T-cell (primary cell): Measurements from ENCODE around the gene GABRA5. TPM values are rescaled to one million over a fixed set of nuclear protein-coding genes. Genes with fewer than 3 reads are reported as not detected.
"Not testable (repeated sequence)": the region's sequence is repeated elsewhere in the genome, so short reads cannot be mapped to it uniquely, and the experiment has no call there.

ENCODE experiments used
- ATAC-seq, 4 experiments: fragments of 200-7000 bp in 3 of 4; fragments of 150-1000 bp in 1 of 4; cut with Tn5 transposase; replicated peaks in 1 of 4; 1 replicate in 3 of 4; 2 replicates in 1 of 4; pipeline ENCODE4 v1.10.0; 2021; ENCODE audit warnings: moderate library complexity in 3 of 4, mild to moderate bottlenecking in 2 of 4, moderate number of reproducible peaks in 1 of 4
- CTCF ChIA-PET, 2 donors: fragments of 300-600 bp; sonication (Branson Sonifier 250); formaldehyde crosslinking; loops; one replicate each; lab custom pipeline; 2022; ENCODE audit warnings: antibody characterized with exemption in 2 of 2; lab: Charles Lee
- POLR2A ChIA-PET, 2 donors: fragments of 300-600 bp; sonication (Branson Sonifier 250); formaldehyde crosslinking; loops; one replicate each; lab custom pipeline; 2022; ENCODE audit warnings: antibody characterized with exemption in 2 of 2; lab: Charles Lee
- DNase-seq, 35 experiments: peaks; one replicate each; pipeline versions ENCODE4 v3.0.0 to v3.0.0-alpha.2; 2013 to 2023
- H3K27ac ChIP-seq: one replicate; pipeline ENCODE4 v1.5.1; 2013; ENCODE audit warnings: low read length
- H3K27me3 ChIP-seq, 2 experiments: replicated peaks in 1 of 2; 1 replicate in 1 of 2; 2 replicates in 1 of 2; pipeline versions ENCODE4 v1.6.1 to v1.7.0; 2013; ENCODE audit warnings: low read length in 1 of 2, mixed read lengths in 1 of 2; ENCODE audit not compliant: control insufficient read depth in 2 of 2, insufficient read depth in 2 of 2; ENCODE audit errors: extremely low read depth in 1 of 2
- H3K36me3 ChIP-seq, 2 donors: 1 replicate in 1 of 2; 2 replicates in 1 of 2; pipeline versions ENCODE4 v1.6.1 to v1.7.0; 2013; ENCODE audit warnings: low read length in 1 of 2; ENCODE audit not compliant: control insufficient read depth in 2 of 2, insufficient read depth in 1 of 2; ENCODE audit errors: extremely low read depth in 1 of 2
- H3K4me1 ChIP-seq, 2 experiments: 1 replicate in 1 of 2; 2 replicates in 1 of 2; pipeline versions ENCODE4 v1.6.1 to v1.7.0; 2013; ENCODE audit warnings: low read length in 2 of 2, mixed read lengths in 1 of 2; ENCODE audit not compliant: insufficient read depth in 2 of 2, control insufficient read depth in 1 of 2; ENCODE audit errors: extremely low read depth in 1 of 2
- H3K4me3 ChIP-seq, 2 donors: 1 replicate in 1 of 2; 2 replicates in 1 of 2; pipeline versions ENCODE4 v1.5.1 to v1.7.0; 2013; ENCODE audit warnings: mild to moderate bottlenecking in 2 of 2, low read length in 1 of 2, moderate library complexity in 1 of 2; ENCODE audit not compliant: control insufficient read depth in 1 of 2; ENCODE audit errors: extremely low read depth in 1 of 2
- H3K9me3 ChIP-seq: 2 replicates; pipeline ENCODE4 v1.7.0; 2013
- H3K27ac Mint-ChIP-seq, 2 donors: one replicate each; pipeline ENCODE4 v1.8.0; 2020 to 2021; ENCODE audit warnings: mild to moderate bottlenecking in 2 of 2, mixed read lengths in 2 of 2
- H3K27me3 Mint-ChIP-seq, 2 donors: one replicate each; pipeline ENCODE4 v1.8.0; 2021 to 2022; ENCODE audit warnings: mixed read lengths in 2 of 2
- H3K36me3 Mint-ChIP-seq: one replicate; pipeline ENCODE4 v1.8.0; 2021; ENCODE audit warnings: mixed read lengths
- H3K4me1 Mint-ChIP-seq, 3 donors: one replicate each; pipeline ENCODE4 v1.8.0; 2020 to 2022; ENCODE audit warnings: mixed read lengths in 3 of 3, mild to moderate bottlenecking in 1 of 3
- H3K4me3 Mint-ChIP-seq, 3 donors: one replicate each; pipeline ENCODE4 v1.8.0; 2020 to 2022; ENCODE audit warnings: mild to moderate bottlenecking in 3 of 3, mixed read lengths in 3 of 3, moderate library complexity in 3 of 3
- H3K9me3 Mint-ChIP-seq, 3 donors: one replicate each; pipeline ENCODE4 v1.8.0; 2020 to 2022; ENCODE audit warnings: mixed read lengths in 3 of 3
- WGBS: methylation state at CpG from one replicate; pipeline ENCODE4 v1.1.5; 2013; ENCODE audit warnings: missing lambda C conversion rate; ENCODE audit not compliant: insufficient coverage; 5-methylcytosine and 5-hydroxymethylcytosine counted together
- total RNA-seq, 35 experiments: library from RNA in 6 of 35; stranded (reverse) in 6 of 35; fragments of 120-200 nt in 1 of 35; gene quantifications; one replicate each; pipeline versions ENCODE4 v1.2.1 to v1.2.4 and lab custom pipeline; 2013 to 2026

The GABRA5 gene
- total RNA-seq (not detected), total RNA-seq (lab: John Stamatoyannopoulos, UW) (0 to 0.12 (median 0) reads per million in 29 experiments)
- not detected for total RNA-seq (2013)

DNA sequence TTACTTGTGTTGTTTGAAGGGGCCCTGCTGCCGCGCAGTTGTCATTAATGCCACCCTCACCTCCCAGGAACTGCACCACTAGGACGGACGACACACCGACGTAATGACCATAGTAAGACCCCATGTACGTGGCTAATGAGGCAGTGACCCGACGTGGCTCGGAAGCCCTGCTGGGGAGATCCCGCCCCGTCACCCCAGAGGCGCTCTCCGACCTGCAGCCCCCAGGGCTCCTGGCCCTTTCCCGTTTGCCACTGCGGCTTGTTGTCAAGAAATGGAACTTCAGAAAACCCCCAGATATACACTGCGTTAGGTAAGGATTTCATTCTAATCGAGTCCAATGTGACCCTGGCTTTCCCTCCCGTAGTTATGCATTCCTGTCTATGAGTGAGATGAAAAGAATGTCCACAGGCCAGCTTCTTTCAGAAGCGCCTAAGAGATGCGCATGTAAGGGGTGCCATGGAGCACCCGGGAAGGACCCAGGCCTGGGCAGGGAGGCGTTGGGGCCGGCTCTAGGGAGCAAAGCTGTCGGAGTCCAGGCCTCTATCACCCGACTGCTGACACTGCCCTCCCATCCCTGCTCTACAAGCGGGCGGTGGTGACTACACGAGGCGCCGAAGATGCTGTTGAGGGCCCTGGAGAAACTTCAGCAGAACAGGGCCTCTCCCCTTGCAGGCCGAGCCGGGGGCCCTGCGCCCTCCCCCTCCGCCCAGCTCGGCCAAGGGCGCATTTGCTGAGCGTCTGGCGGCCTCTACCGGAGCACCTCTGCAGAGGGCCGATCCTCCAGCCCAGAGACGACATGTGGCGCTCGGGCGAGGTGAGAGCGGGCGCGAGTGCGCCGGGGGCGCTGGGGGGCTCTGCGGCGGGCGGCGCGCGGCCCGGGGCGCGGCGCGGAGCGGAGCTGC lies at the start of gene GABRA5:
Gene GABRA5 (plus strand): TSS at position 765 of the 902 bp plus-strand sequence. CDS start 2,187 bp downstream, outside the sequence.
- CTCF ChIA-PET = no interaction called here

DNA sequence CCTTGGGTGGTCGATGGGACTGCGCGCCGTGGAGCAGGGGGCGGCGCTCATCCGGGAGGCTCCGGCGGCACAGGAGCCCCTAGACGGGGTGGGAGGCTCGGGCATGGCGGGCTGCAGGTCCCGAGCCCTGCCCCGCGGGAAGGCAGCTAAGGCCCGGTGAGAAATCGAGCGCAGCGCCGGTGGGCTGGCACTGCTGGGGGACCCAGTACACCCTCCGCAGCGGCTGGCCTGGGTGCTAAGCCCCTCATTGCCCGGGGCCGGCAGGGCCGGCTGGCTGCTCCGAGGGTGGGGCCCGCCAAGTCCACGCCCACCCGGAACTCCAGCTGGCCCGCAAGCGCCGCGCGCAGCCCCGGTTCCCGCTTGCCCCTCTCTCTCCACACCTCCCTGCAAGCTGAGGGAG lies 35.7 kb upstream of the GABRA5 start:
- ATAC-seq, H3K4me1 Mint-ChIP-seq, H3K9me3 ChIP-seq, H3K36me3 ChIP-seq, H3K4me1 ChIP-seq, H3K4me3 ChIP-seq, H3K27me3 Mint-ChIP-seq, H3K4me3 Mint-ChIP-seq, H3K36me3 Mint-ChIP-seq, H3K27ac ChIP-seq, CTCF ChIA-PET, POLR2A ChIA-PET, H3K27ac Mint-ChIP-seq, DNase-seq, H3K27me3 ChIP-seq: not testable (repeated sequence)
- 88% methylated on average over 22 of the region's 36 CpGs for WGBS
- peaks cover 11 to 27% (median 14%) of the 10 kb centered on the region in 3 donors for H3K9me3 Mint-ChIP-seq

More for the DNA sequence above, at the start of gene GABRA5:
- ATAC-seq = no peak
- H3K9me3 ChIP-seq = no peaks in the 10 kb centered on the region
- DNase-seq = no peak
- no peak within 1 kb of the TSS for H3K4me3 ChIP-seq
- Mint-ChIP-seq H3K27me3 (peaks cover 23 to 24% of the 10 kb centered on the region in 2 donors), H3K36me3 (no peaks in the 10 kb centered on the region), H3K4me3 (no peak within 1 kb of the TSS), H3K27ac (no peak within 1 kb of the TSS), H3K9me3 (no peaks in the 10 kb centered on the region), H3K4me1 (no peaks in the 10 kb centered on the region)
- POLR2A ChIA-PET = no interaction called here
- H3K27ac ChIP-seq = no peak within 1 kb of the TSS
- no peaks in the 10 kb centered on the region for H3K36me3 ChIP-seq
- H3K4me1 ChIP-seq = no peaks in the 10 kb centered on the region
- H3K27me3 ChIP-seq = peaks cover 8 to 11% of the 10 kb centered on the region in 2 experiments
- WGBS = 9% methylated on average over 54 of the region's 63 CpGs

DNA sequence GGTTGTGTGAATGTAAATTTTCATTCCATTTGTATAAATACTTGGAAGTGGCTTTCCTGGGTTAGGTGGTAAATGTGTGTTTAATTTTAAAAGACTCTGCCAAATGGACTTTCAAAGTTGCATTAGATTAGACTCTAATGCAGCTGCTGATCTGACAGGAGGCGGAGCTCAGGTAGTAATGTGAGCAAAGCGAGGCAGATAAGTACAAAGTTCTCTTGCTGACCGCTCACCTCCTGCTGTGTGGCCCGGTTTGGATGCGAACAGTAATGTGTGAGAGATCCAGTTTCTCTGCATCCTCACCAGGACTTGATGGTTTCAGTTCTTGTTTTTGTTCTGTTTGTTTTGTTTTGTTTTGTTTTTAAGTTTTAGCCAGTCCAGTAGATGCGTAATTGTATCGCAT lies 34.9 kb upstream of the GABRA5 start:
- Histone ChIP-seq H3K9me3 (peaks cover 2% of the 10 kb centered on the region), H3K27me3 (no peaks in the 10 kb centered on the region), H3K36me3 (no peaks in the 10 kb centered on the region), H3K4me1 (no peaks in the 10 kb centered on the region), H3K4me3 (no peak overlapping the region), H3K27ac (no peak overlapping the region)
- DNase-seq = no peak
- H3K27ac Mint-ChIP-seq = no peak overlapping the region
- ChIA-PET CTCF (no interaction called here), POLR2A (no interaction called here)
- 75% methylated on average over 3 of the region's 7 CpGs for WGBS
- H3K4me1 Mint-ChIP-seq = no peaks in the 10 kb centered on the region
- H3K9me3 Mint-ChIP-seq = peaks cover 11 to 27% (median 21%) of the 10 kb centered on the region in 3 donors
- H3K36me3 Mint-ChIP-seq = no peaks in the 10 kb centered on the region
- no peaks in the 10 kb centered on the region for H3K27me3 Mint-ChIP-seq
- ATAC-seq = no peak
- no peak overlapping the region for H3K4me3 Mint-ChIP-seq

DNA sequence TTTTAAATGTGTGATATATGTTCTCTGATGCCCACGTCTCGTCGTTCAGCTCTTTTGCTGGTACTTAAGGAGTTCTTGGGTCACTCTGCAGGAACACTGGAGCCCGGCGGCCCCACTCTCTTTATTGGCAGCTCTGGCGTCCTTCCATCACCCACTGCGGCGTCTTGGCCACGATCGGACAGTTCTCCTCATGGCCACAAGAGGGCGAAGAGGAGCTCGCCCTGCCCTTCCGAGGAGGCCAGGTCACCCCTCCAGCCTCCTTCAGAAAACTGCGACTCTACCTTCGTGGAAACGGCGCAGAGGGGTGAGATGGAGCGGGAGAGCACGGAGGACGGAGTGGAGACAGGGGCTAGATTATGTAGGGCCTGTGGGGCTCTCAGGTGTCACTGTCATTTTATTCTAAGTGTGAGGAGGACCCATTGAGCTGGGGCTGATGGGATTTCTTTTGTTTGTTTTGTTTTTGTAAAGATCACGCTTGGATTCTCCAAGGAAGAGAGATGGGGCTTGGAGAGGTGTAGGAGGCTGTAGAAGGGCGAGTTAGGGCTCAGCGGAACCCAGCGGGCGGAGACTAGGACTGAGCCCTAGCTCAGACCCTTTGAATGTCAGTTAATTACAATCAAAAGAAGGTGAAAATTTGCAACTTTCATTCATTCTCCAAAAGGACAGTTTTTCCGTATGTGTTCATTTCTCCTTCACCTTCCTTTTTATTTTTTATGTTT lies 28.0 kb upstream of the GABRA5 start:
- Histone ChIP-seq H3K4me1 (no peaks in the 10 kb centered on the region), H3K27ac (no peak overlapping the region), H3K9me3 (peaks cover 2% of the 10 kb centered on the region), H3K36me3 (no peaks in the 10 kb centered on the region), H3K27me3 (peaks cover 0 to 3% of the 10 kb centered on the region in 2 experiments), H3K4me3 (no peak overlapping the region)
- H3K4me1 Mint-ChIP-seq = no peaks in the 10 kb centered on the region
- H3K27ac Mint-ChIP-seq = no peak overlapping the region
- ChIA-PET POLR2A (no interaction called here), CTCF (no interaction called here)
- no peak overlapping the region for H3K4me3 Mint-ChIP-seq
- ATAC-seq (no peak), DNase-seq (peak in 1 of 35 experiments; percentile 0)
- H3K9me3 Mint-ChIP-seq = peaks cover 9 to 19% (median 13%) of the 10 kb centered on the region in 3 donors
- WGBS = 56% methylated on average over 16 of the region's 26 CpGs
- no peaks in the 10 kb centered on the region for H3K36me3 Mint-ChIP-seq
- H3K27me3 Mint-ChIP-seq = peaks cover 0 to 1% of the 10 kb centered on the region in 2 donors

DNA sequence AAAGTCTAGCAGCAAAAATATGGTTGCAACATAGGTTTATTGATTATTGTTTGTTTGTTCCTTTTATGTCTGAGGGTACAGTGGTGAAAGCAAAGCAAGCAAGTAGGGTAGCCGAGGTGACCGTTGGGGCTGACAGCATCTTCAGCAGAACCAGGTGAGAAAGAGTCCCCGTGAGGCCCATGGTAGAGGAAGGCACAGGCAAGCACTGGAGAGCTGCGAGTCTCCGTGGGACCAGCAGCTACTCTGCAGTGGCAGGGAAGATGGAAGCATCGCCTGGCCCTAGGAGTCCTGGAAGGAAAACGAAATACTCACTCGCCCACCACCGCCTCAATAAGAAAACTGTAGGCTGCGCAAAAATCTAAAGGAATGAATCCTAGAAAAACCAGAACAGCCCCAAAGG lies 25.3 kb upstream of the GABRA5 start:
- Mint-ChIP-seq H3K27ac (no peak overlapping the region), H3K27me3 (peaks cover 0 to 1% of the 10 kb centered on the region in 2 donors), H3K4me1 (no peaks in the 10 kb centered on the region), H3K4me3 (no peak overlapping the region), H3K36me3 (no peaks in the 10 kb centered on the region), H3K9me3 (peaks cover 9 to 17% (median 9%) of the 10 kb centered on the region in 3 donors)
- DNase-seq (no peak), ATAC-seq (no peak)
- H3K4me3 ChIP-seq = no peak overlapping the region
- H3K27ac ChIP-seq = no peak overlapping the region
- ChIA-PET CTCF (no interaction called here), POLR2A (no interaction called here)
- H3K9me3 ChIP-seq = peaks cover under 1% of the 10 kb centered on the region
- H3K36me3 ChIP-seq = no peaks in the 10 kb centered on the region
- no peaks in the 10 kb centered on the region for H3K4me1 ChIP-seq
- H3K27me3 ChIP-seq = peaks cover 0 to 3% of the 10 kb centered on the region in 2 experiments
- 72% methylated on average over 6 of the region's 10 CpGs for WGBS

DNA sequence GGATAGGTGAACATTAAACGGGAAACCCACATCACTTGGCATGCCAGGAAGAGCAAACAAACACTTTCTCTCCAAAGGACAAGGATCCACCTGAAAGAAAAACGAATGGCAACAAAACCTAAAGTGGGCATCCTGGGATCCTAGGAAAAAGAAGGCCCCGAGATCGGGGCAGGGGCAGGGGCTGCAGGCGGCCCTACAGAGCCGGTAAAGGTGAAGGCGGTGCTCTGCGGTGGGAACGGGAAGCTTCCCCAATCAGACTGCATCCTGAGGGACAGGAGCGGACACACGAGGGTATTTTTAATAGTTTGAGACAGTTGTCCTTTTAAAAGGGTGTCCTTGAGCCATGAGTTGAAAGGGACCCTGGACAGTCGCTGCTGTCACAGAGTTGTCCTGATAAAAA lies 24.9 kb upstream of the GABRA5 start:
- H3K4me3 ChIP-seq = no peak overlapping the region
- 54% methylated on average over 8 of the region's 12 CpGs for WGBS
- peaks cover 0 to 3% of the 10 kb centered on the region in 2 experiments for H3K27me3 ChIP-seq
- H3K36me3 Mint-ChIP-seq = no peaks in the 10 kb centered on the region
- no peak for DNase-seq
- no peaks in the 10 kb centered on the region for H3K4me1 ChIP-seq
- H3K9me3 Mint-ChIP-seq = peaks cover 5 to 17% (median 12%) of the 10 kb centered on the region in 3 donors
- CTCF ChIA-PET = no interaction called here
- H3K4me3 Mint-ChIP-seq = no peak overlapping the region
- no peaks in the 10 kb centered on the region for H3K36me3 ChIP-seq
- H3K27ac ChIP-seq = no peak overlapping the region
- H3K27ac Mint-ChIP-seq = no peak overlapping the region
- POLR2A ChIA-PET = no interaction called here
- no peaks in the 10 kb centered on the region for H3K4me1 Mint-ChIP-seq
- peaks cover 0 to 1% of the 10 kb centered on the region in 2 donors for H3K27me3 Mint-ChIP-seq
- H3K9me3 ChIP-seq = no peaks in the 10 kb centered on the region
- no peak for ATAC-seq
